Mammary epithelial cell (primary cell): ENCODE data around the gene TXNDC2.

Source experiments
- EZH2 ChIP-seq: IDR thresholded peaks from 2 replicates; pipeline ENCODE4 v1.6.1; 2012; ENCODE audit warnings: low read length, inconsistent platforms, borderline replicate concordance
- TF ChIP-seq, protein P1 (sequence below), 2 donors: IDR thresholded peaks in 1 of 2; conservative IDR thresholded peaks in 1 of 2; 2 replicates each; pipeline ENCODE4 v1.5.1; 2011 to 2012; ENCODE audit warnings: inconsistent platforms in 2 of 2, low read length in 2 of 2, mild to moderate bottlenecking in 2 of 2, control low read depth in 1 of 2, low read depth in 1 of 2; ENCODE audit not compliant: insufficient read depth in 1 of 2; ENCODE audit errors: extremely low read depth in 1 of 2

DNA sequence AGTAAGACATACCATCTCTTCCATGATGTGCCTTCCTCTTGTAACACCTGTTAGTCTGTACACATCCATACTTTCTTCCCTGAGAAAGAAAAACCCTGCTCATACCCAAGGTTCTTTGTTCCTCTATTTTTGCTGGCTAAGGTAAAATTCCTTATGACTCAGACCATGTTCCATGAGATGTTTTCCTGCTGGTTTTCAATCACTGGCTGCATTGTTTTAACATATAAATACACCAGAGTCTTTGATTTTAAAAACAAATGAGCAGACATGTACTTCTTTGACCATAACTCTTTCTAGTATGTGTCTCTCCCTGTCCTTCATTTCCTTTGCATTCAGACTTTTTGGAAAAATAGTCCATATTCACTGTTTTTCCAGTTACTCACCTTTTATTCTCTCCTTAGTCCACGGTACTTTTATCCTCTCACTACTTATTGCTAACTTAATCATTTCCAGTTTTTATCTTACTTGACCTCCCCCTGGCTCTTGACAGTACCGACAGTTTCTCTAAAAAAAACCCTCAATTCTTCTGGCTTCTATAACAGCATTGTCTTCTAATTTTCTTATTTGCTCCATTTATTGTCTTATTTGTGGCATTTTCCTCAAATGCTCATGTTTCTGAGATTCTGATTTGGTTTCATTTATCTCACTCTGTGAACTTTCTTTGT is 32.4 kb downstream of the TXNDC2 start:
- TF ChIP-seq, protein P1, sequence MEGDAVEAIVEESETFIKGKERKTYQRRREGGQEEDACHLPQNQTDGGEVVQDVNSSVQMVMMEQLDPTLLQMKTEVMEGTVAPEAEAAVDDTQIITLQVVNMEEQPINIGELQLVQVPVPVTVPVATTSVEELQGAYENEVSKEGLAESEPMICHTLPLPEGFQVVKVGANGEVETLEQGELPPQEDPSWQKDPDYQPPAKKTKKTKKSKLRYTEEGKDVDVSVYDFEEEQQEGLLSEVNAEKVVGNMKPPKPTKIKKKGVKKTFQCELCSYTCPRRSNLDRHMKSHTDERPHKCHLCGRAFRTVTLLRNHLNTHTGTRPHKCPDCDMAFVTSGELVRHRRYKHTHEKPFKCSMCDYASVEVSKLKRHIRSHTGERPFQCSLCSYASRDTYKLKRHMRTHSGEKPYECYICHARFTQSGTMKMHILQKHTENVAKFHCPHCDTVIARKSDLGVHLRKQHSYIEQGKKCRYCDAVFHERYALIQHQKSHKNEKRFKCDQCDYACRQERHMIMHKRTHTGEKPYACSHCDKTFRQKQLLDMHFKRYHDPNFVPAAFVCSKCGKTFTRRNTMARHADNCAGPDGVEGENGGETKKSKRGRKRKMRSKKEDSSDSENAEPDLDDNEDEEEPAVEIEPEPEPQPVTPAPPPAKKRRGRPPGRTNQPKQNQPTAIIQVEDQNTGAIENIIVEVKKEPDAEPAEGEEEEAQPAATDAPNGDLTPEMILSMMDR (conservative IDR thresholded peaks at IDR 0.05 in 1 of 2, IDR thresholded peaks at IDR 0.05 in 1 of 2; ENCODE audit: extremely low read depth in 1 of 2, insufficient read depth in 1 of 2, low read depth in 1 of 2, low read length in 2 of 2), result no peak
- no peak for TF ChIP-seq EZH2
